ENCODE measurements around the gene PRSS56. TPM values are rescaled to one million over a fixed set of nuclear protein-coding genes. Genes with fewer than 3 reads are reported as not detected.

PRSS56 gene
- total and polyA plus RNA-seq, 2 of the 8 experiments (the other 6 are each of a cell fraction or from before 2014, with no cell fraction given) = 0.03 TPM; not detected in 1

GRCh38 chr2:232534940-232535651, 14.9 kb downstream of the PRSS56 start:
- no peaks in the 10 kb centered on the region for H3K36me3 ChIP-seq (ENCODE audit: control insufficient read depth in 2 of 4, insufficient read depth in 4 of 4, low read length in 3 of 4)
- no peak overlapping the region for H4K8ac ChIP-seq (ENCODE audit: extremely low read depth, insufficient read depth, low read length)
- H3K27ac ChIP-seq (ENCODE audit: low read depth, low read length) = no peak overlapping the region
- H4K91ac ChIP-seq (replicated peaks; ENCODE audit: insufficient read length, low read length) = no peak overlapping the region
- no peak overlapping the region for H2BK120ac ChIP-seq (replicated peaks; ENCODE audit: low read depth, low read length)
- peaks cover 0 to 20% (median 12%) of the 10 kb centered on the region in 4 experiments; a peak in 6 of 7 replicates for H3K4me1 ChIP-seq (replicated peaks in 1 of 4; ENCODE audit: control insufficient read depth in 3 of 4, insufficient read depth in 4 of 4, low read length in 3 of 4)
- no peak overlapping the region for H3K14ac ChIP-seq (ENCODE audit: insufficient read length)
- FAIRE-seq (no peak), DNase-seq (ENCODE audit: low read depth in 1 of 2, low spot score in 2 of 2) (no peak)
- no peak overlapping the region for H3K23ac ChIP-seq (ENCODE audit: insufficient read length)
- no peak overlapping the region for H2BK20ac ChIP-seq (ENCODE audit: low read length)
- H4K20me1 ChIP-seq (replicated peaks in 1 of 2; ENCODE audit: control insufficient read depth in 1 of 2, insufficient read depth in 2 of 2, low read length in 2 of 2) = no peaks in the 10 kb centered on the region
- H2BK15ac ChIP-seq (ENCODE audit: low read length) = no peak overlapping the region
- H3K4me3 ChIP-seq (ENCODE audit: extremely low read depth in 1 of 4, insufficient read depth in 2 of 4, low read depth in 3 of 4, low read length in 4 of 4) = no peak overlapping the region
- 0 out of 2 replicates have a peak, but pooled peaks cover 1% of the 10 kb centered on the region for H3K23me2 ChIP-seq (ENCODE audit: low read depth, low read length)
- ChIA-PET CTCF (ENCODE audit: partially characterized antibody) (interaction anchor here (1.7 to 5.5 kb wide), 3 partner anchors 9 to 13 kb away, joined by 5 to 29 read pairs (median 23); partner anchors contain the start of genes CHRND and PRSS56), POLR2A (ENCODE audit: partially characterized antibody) (interaction anchor here (1.1 to 2.4 kb wide), 4 partner anchors 9 to 17 kb away, joined by 3 to 12 read pairs (median 4); partner anchors contain the start of gene CHRND)
- H3K56ac ChIP-seq (replicated peaks; ENCODE audit: insufficient read length, low read depth, low read length) = no peak overlapping the region
- no peaks in the 10 kb centered on the region for H3K79me2 ChIP-seq (ENCODE audit: control insufficient read depth in 1 of 2, insufficient read depth in 2 of 2, low read length in 2 of 2)
- no peak overlapping the region for H3K18ac ChIP-seq (ENCODE audit: extremely low read depth, low read length)
- no peak overlapping the region for H4K5ac ChIP-seq (ENCODE audit: insufficient read length, low read depth, low read length)
- H3K27me3 ChIP-seq (replicated peaks in 1 of 4; ENCODE audit: control insufficient read depth in 3 of 4, extremely low read depth in 1 of 4, insufficient read depth in 3 of 4, low read length in 3 of 4) = no peaks in the 10 kb centered on the region
- 0 out of 4 replicates have a peak, but pooled peaks cover 0 to 5% of the 10 kb centered on the region in 2 experiments for H3K9me3 ChIP-seq (ENCODE audit: insufficient read depth in 2 of 2, low read depth in 1 of 2, low read length in 1 of 2)
- no peak overlapping the region for H2AFZ ChIP-seq (ENCODE audit: low read length)
- no peak overlapping the region for H3K4ac ChIP-seq (replicated peaks; ENCODE audit: insufficient read length, low read depth, low read length)
- H3K4me2 ChIP-seq (ENCODE audit: insufficient read depth in 1 of 2, low read depth in 2 of 2, low read length in 2 of 2) = no peak overlapping the region
- H3K9ac ChIP-seq (replicated peaks in 1 of 4; ENCODE audit: extremely low read depth in 1 of 4, low read depth in 3 of 4, low read length in 3 of 4) = no peak overlapping the region
- H2BK12ac ChIP-seq (ENCODE audit: low read depth, low read length) = peak overlapping the region; percentile 39; the same call in 1 of the 2 replicates
- H3K79me1 ChIP-seq (ENCODE audit: low read depth, low read length) = no peaks in the 10 kb centered on the region
- no peak overlapping the region for H2BK5ac ChIP-seq (ENCODE audit: low read depth, low read length)
- TF ChIP-seq SP4 (IDR thresholded peaks at IDR 0.05; ENCODE audit: low read length) (no peak), CHD1 (IDR thresholded peaks at IDR 0.05; ENCODE audit: low read depth, low read length) (no peak), POLR2AphosphoS5 (IDR thresholded peaks at IDR 0.05; ENCODE audit: low read depth, low read length) (no peak)
- H2AK5ac ChIP-seq (ENCODE audit: low read depth, low read length) = no peak overlapping the region
- 90% methylated on average over 14 of the region's 14 CpGs; no CpG with 5 or more reads in 1 of the 2 experiments for WGBS, 2 experiments (ENCODE audit: extremely low coverage in 1 of 2, insufficient coverage in 1 of 2, insufficient read length in 1 of 2, insufficient replicate concordance in 2 of 2, low coverage in 1 of 2, low lambda C conversion rate in 2 of 2, missing lambda C conversion rate in 1 of 2)

All from H1 (cell line).